ENCODE data around the gene SRGAP1.

GRCh38 chr12:64042911-64043310, 198.4 kb downstream of the SRGAP1 start:
- TF ChIP-seq CTCF (IDR thresholded peaks at IDR 0.05), result no peak
- no peak for TF ChIP-seq EZH2 (IDR thresholded peaks at IDR 0.05)
- no peak for TF ChIP-seq EZH2phosphoT487 (IDR thresholded peaks at IDR 0.05)
